22Rv1 (cell line): ENCODE measurements around the gene CBLL1.

Experiments
- CTCF ChIP-seq: fragments of 450-650 bp; IDR thresholded peaks from 2 replicates; pipeline ENCODE4 v1.5.1; 2017; ENCODE audit warnings: mild to moderate bottlenecking
- ZFX ChIP-seq: fragments of 450-650 bp; IDR thresholded peaks from 2 replicates; pipeline ENCODE4 v1.6.1; 2017; ENCODE audit warnings: antibody characterized with exemption, borderline replicate concordance

- TF ChIP-seq CTCF, result no peak
- TF ChIP-seq ZFX, result no peak
These were observed 65.2 kb downstream of the CBLL1 start for GRCh38 chr7:107809179-107809578.
